Stomach (tissue), 9 donors: Measurements from ENCODE around the gene IQSEC1. TPM values are rescaled to one million over a fixed set of nuclear protein-coding genes. Genes with fewer than 3 reads are reported as not detected.

ENCODE experiments used
- DNase-seq, 2 donors: peaks; one replicate each; pipeline versions ENCODE4 v3.0.0 to v3.0.0-alpha.2; 2013 to 2019
- H3K27ac ChIP-seq, 5 donors: fragments of 200-600 bp in 4 of 5; sonication (generic) in 4 of 5; one replicate each; pipeline ENCODE4 v1.5.1; 2013 to 2019; ENCODE audit warnings: mild to moderate bottlenecking in 1 of 5, moderate library complexity in 1 of 5
- H3K27me3 ChIP-seq, 3 donors: fragments of 200-600 bp; sonication (generic); one replicate each; pipeline ENCODE4 v1.5.1; 2017 to 2019; ENCODE audit warnings: mixed run types in 1 of 3
- H3K36me3 ChIP-seq, 4 donors: fragments of 200-600 bp; sonication (generic); 1 replicate in 3 of 4; 2 replicates in 1 of 4; pipeline ENCODE4 v1.5.1; 2016 to 2019
- H3K4me1 ChIP-seq, 4 donors: fragments of 200-600 bp; sonication (generic); one replicate each; pipeline ENCODE4 v1.5.1; 2016 to 2019
- H3K4me3 ChIP-seq, 4 donors: fragments of 200-600 bp; sonication (generic) in 3 of 4; one replicate each; pipeline ENCODE4 v1.5.1; 2016 to 2019; ENCODE audit warnings: mild to moderate bottlenecking in 1 of 4
- H3K9me3 ChIP-seq, 4 donors: fragments of 200-600 bp; sonication (generic); one replicate each; pipeline ENCODE4 v1.5.1; 2016 to 2019
- EP300 ChIP-seq: sonication (generic); formaldehyde crosslinking; IDR thresholded peaks from one replicate; pipeline ENCODE4 v1.6.1; 2017; ENCODE audit warnings: antibody characterized with exemption
- POLR2A ChIP-seq, 4 donors: fragments of 450-650 bp; IDR thresholded peaks; one replicate each; pipeline ENCODE4 v1.6.1; 2016; ENCODE audit warnings: antibody characterized with exemption in 4 of 4, control low read depth in 2 of 4, mild to moderate bottlenecking in 1 of 4, moderate library complexity in 1 of 4
- POLR2AphosphoS5 ChIP-seq, 3 donors: sonication (generic); formaldehyde crosslinking; IDR thresholded peaks; one replicate each; pipeline ENCODE4 v1.6.1; 2016; ENCODE audit warnings: antibody characterized with exemption in 3 of 3
- WGBS, 5 donors: extraction: QIAGEN DNeasy Blood & Tissue Kit in 3 of 5; methylation state at CpG; one replicate each; pipeline versions ENCODE4 v1.1.5 to v1.1.7; 2013 to 2018; 5-methylcytosine and 5-hydroxymethylcytosine counted together
- intact Hi-C: fragments of 100-400 bp; cut with DNase I; formaldehyde crosslinking; loops from one replicate; pipeline ENCODE4 v1.15.1; 2023; ENCODE audit warnings: low total_unique reads
- polyA plus RNA-seq, 3 donors: library from polyadenylated mRNA; stranded (reverse); fragments of 200-250 nt; gene quantifications; one replicate each; pipeline ENCODE4 v1.2.3, GENCODE V29; 2013
- total RNA-seq, 5 donors: library from RNA; depleted of rRNA; stranded (reverse); fragments of >200 nt; gene quantifications; one replicate each; pipeline versions ENCODE4 v1.1.0 to v1.2.3, GENCODE V29; 2014 to 2016
- TF ChIP-seq, protein P1 (sequence below), 7 experiments: fragments of 450-650 bp in 4 of 7; fragments of 200-600 bp in 3 of 7; sonication (generic) in 3 of 7; IDR thresholded peaks; one replicate each; pipeline ENCODE4 v1.5.1; 2016 to 2019; ENCODE audit warnings: antibody characterized with exemption in 7 of 7, control low read depth in 2 of 7, mild to moderate bottlenecking in 1 of 7
- donor health status: healthy with polysubstance abuse.
- donor health status: Bipolar disorder and iron deficiency.
- donor health status: healthy.

Gene IQSEC1
- total and polyA plus RNA-seq, 8 donors = 6.7 to 46.9 (median 20.8) TPM

DNA sequence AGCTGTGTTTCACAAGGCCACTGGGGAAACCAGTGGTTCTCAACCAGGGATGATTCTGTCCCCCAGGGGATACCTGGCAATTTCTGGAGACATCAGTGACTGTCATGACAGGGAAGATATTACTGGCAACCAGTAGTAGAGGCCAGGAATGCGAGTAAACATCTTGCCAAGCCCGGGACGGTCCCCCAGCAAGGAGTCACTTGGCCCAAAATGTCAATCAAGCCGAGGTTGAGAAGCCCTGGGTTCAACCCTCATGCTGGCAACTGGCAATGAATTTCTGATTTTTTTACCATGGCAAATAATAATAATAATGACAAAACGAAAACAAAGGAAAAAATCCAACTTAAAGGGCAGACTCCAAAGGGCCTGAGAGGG is 166.3 kb downstream of the IQSEC1 start:
- Histone ChIP-seq H3K27me3 (no peaks in the 10 kb centered on the region), H3K27ac (no peak overlapping the region), H3K4me1 (no peaks in the 10 kb centered on the region), H3K4me3 (no peak overlapping the region), H3K9me3 (no peaks in the 10 kb centered on the region), H3K36me3 (peaks cover 60 to 100% (median 99%) of the 10 kb centered on the region in 4 donors)
- TF ChIP-seq, protein P1, sequence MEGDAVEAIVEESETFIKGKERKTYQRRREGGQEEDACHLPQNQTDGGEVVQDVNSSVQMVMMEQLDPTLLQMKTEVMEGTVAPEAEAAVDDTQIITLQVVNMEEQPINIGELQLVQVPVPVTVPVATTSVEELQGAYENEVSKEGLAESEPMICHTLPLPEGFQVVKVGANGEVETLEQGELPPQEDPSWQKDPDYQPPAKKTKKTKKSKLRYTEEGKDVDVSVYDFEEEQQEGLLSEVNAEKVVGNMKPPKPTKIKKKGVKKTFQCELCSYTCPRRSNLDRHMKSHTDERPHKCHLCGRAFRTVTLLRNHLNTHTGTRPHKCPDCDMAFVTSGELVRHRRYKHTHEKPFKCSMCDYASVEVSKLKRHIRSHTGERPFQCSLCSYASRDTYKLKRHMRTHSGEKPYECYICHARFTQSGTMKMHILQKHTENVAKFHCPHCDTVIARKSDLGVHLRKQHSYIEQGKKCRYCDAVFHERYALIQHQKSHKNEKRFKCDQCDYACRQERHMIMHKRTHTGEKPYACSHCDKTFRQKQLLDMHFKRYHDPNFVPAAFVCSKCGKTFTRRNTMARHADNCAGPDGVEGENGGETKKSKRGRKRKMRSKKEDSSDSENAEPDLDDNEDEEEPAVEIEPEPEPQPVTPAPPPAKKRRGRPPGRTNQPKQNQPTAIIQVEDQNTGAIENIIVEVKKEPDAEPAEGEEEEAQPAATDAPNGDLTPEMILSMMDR (IDR thresholded peaks at IDR 0.05) = no peak
- TF ChIP-seq EP300 (no peak), POLR2A (IDR thresholded peaks at IDR 0.05) (no peak), POLR2AphosphoS5 (IDR thresholded peaks at IDR 0.05) (no peak)
- intact Hi-C loops = no loop called here
- no peak for DNase-seq
- 78 to 90% (median 86%) methylated on average over 5 of the region's 5 CpGs for WGBS, 5 donors

DNA sequence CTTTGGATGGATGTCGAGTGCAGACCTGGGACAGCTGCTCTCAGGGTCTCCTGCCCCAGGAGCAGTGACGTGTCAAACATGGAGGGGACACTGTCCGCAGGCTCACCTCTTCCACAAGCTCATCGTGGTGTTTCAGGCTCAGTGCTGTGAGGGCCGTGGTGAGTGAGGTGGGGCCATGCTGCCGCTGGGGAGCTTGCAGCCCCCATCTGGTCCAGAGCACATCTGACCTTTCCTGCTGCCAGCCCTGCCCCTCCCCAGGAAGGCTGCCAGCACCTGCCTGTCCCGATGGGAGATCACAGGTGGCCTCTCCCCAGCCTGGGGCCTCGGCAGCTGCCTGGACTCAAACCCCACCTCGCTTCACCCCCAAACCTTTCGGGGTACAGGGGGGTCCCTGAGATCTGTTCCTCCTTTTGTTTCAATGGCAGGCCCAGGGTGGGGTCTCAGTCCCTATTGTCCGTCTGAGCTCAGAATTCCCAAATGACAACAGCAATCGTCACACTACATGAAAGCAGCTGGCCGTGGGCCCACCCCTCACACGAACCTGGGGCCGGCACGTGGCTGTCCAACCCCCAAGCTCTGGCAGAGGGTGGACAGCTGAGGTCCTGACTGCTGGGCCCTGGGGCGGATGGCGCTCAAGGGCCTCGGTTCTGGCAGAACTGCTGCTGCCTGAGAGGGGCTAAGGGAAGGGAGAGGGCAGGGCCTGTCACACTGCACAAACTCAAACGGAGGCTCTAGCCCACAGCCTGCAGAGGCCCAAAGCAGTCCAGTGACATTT is 166.9 kb downstream of the IQSEC1 start:
- TF ChIP-seq POLR2AphosphoS5 (IDR thresholded peaks at IDR 0.05) (no peak), POLR2A (IDR thresholded peaks at IDR 0.05) (no peak), EP300 (no peak)
- TF ChIP-seq, protein P1 (IDR thresholded peaks at IDR 0.05) = no peak
- H3K4me3 ChIP-seq = no peak overlapping the region
- H3K27me3 ChIP-seq = no peaks in the 10 kb centered on the region
- intact Hi-C loops = no loop called here
- no peak for DNase-seq
- no peaks in the 10 kb centered on the region for H3K9me3 ChIP-seq
- peaks cover 58 to 100% (median 99%) of the 10 kb centered on the region in 4 donors for H3K36me3 ChIP-seq
- no peak overlapping the region for H3K27ac ChIP-seq
- no peaks in the 10 kb centered on the region for H3K4me1 ChIP-seq
- WGBS, 5 donors = 86 to 92% (median 88%) methylated on average over 12 to 20 of the region's 20 CpGs

DNA sequence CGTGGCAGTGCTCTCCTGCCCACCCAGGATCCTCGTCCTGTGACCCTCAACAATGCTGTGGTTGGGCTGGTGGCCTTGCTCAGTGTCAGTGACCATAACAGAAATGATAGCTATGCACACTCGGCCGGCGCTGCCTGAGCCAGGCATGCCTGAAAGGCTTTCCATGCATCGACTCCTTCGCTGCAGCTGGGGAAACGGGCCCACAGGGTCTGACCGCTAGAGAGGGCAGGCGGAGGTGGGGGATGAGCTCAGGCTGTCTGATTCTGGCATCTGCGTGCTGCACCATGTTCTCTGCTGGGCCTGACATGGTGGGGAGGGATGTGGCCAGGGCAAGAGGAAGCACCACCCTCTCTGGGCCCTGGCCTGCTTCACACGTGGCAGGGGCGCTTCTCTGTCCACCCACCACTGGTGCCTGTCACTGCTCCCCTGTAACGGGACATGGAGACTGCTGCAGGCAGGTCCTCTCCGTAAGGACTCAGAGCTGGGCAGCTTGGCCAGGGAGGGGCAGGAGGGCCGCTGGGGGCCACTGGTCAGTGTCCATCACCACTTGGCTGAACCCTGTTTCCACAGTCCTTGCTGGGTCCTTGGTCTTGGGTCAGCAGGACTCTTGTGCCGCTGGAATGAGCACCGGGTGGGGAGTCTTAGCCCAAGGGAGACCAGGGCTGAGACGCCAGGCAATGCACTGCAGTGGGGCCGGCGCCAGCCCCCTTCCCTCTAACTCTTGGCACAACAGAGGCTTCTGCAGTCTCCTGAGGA is 167.7 kb downstream of the IQSEC1 start:
- intact Hi-C loops = no loop called here
- Histone ChIP-seq H3K27me3 (no peaks in the 10 kb centered on the region), H3K9me3 (no peaks in the 10 kb centered on the region), H3K4me3 (no peak overlapping the region), H3K27ac (peak overlapping the region in 1 of 5 donors; percentile 18), H3K36me3 (peaks cover 60 to 100% (median 99%) of the 10 kb centered on the region in 4 donors), H3K4me1 (no peaks in the 10 kb centered on the region)
- WGBS, 5 donors = 85 to 94% (median 92%) methylated on average over 12 to 21 of the region's 21 CpGs
- TF ChIP-seq, protein P1 (IDR thresholded peaks at IDR 0.05) = no peak
- TF ChIP-seq EP300 (no peak), POLR2A (IDR thresholded peaks at IDR 0.05) (no peak), POLR2AphosphoS5 (IDR thresholded peaks at IDR 0.05) (no peak)
- DNase-seq = no peak

DNA sequence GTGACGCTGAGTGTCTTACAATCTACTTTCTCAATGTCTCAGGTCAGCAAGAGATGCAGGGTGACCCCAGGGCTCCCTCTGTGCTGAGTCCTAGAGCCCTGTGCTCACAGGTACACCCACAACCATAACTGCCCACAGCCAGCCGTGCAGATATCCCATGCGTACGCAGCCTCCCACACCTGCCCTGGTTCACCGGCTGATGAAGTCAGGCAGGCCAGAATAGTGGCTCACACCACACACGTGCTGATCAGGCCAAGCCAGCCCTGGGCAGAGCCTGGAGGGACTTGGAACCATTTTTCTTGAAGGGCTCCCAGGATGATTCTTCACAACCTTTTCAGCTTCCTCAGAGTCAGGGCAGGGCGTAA is 168.3 kb downstream of the IQSEC1 start:
- no peak for TF ChIP-seq EP300
- no peak for TF ChIP-seq POLR2AphosphoS5 (IDR thresholded peaks at IDR 0.05)
- no peak for TF ChIP-seq POLR2A (IDR thresholded peaks at IDR 0.05)
- TF ChIP-seq, protein P1 (IDR thresholded peaks at IDR 0.05) = no peak
- Histone ChIP-seq H3K4me3 (no peak overlapping the region), H3K27me3 (no peaks in the 10 kb centered on the region), H3K27ac (peak overlapping the region in 1 of 5 donors; percentile 18), H3K9me3 (no peaks in the 10 kb centered on the region), H3K4me1 (no peaks in the 10 kb centered on the region), H3K36me3 (peaks cover 57 to 100% (median 99%) of the 10 kb centered on the region in 4 donors)
- no peak for DNase-seq
- WGBS, 5 donors = 82 to 88% (median 84%) methylated on average over 7 of the region's 7 CpGs
- intact Hi-C loops = no loop called here
